ENCODE measurements around the gene CTNNA3. TPM values are rescaled to one million over a fixed set of nuclear protein-coding genes. Genes with fewer than 3 reads are reported as not detected.

Gene CTNNA3
- total RNA-seq, 4 donors from 2014 or later: 1.5 to 9.8 (median 4.3) TPM

- intact Hi-C loops (cut with DNase I; ENCODE audit: low total_unique reads): no loop called here
- no peak overlapping the region for H3K4me3 ChIP-seq
- no peaks in the 10 kb centered on the region for H3K27me3 ChIP-seq
- no peaks in the 10 kb centered on the region for H3K4me1 ChIP-seq
- H3K9me3 ChIP-seq: no peaks in the 10 kb centered on the region
- no peaks in the 10 kb centered on the region for H3K36me3 ChIP-seq
- no peak for DNase-seq
- no peak overlapping the region for H3K27ac ChIP-seq
- TF ChIP-seq POLR2A (IDR thresholded peaks at IDR 0.05): no peak
- no peak for TF ChIP-seq CTCF (IDR thresholded peaks at IDR 0.05)
Observed at GRCh38 chr10:67280405-67280804, 415.6 kb downstream of the CTNNA3 start.

DNA sequence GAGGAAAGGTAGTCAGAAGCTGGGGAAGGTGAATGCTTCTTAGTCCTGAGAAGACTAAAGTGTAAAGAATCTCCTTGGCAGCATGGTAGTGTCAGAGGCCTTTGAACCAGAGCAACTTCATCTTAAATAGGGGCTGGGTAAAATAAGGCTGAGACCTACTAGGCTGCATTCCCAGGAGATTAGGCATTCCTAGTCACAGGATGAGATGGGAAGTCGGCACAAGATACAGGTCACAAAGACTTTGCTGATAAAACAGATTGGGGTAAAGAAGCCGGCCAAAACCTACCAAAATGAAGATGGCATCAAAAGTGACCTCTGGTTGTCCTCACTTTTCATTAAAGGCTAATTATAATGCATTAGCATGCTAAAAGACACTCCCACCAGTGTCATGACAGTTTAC lies 418.6 kb downstream of the CTNNA3 start:
- TF ChIP-seq POLR2A (IDR thresholded peaks at IDR 0.05) (no peak), CTCF (IDR thresholded peaks at IDR 0.05) (no peak)
- no peak for DNase-seq
- Histone ChIP-seq H3K27ac (no peak overlapping the region), H3K9me3 (no peaks in the 10 kb centered on the region), H3K27me3 (no peaks in the 10 kb centered on the region), H3K4me1 (no peaks in the 10 kb centered on the region), H3K36me3 (no peaks in the 10 kb centered on the region), H3K4me3 (no peak overlapping the region)
- intact Hi-C loops (cut with DNase I; ENCODE audit: low total_unique reads): no loop called here

DNA sequence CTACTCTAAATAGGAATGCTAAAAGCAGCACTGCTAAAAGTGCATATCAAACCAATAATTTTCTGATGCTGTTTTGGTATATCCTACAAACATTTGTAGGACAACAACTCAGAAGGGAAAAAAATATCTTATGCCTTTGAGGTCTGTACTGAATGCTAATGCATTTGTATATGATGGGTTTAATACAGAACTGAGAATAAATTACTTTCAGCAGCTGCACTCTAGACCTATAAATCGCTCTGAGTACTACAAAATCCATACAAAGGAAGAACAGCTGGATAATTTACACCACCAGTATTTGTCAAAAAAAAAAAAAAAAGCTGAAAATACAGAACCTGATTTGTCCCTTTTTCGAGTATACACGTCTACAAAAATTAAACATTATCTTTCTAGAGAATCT lies 426.2 kb downstream of the CTNNA3 start:
- TF ChIP-seq POLR2A (IDR thresholded peaks at IDR 0.05): no peak
- TF ChIP-seq CTCF (IDR thresholded peaks at IDR 0.05): no peak
- Histone ChIP-seq H3K4me1 (no peaks in the 10 kb centered on the region), H3K36me3 (no peaks in the 10 kb centered on the region), H3K27me3 (no peaks in the 10 kb centered on the region), H3K4me3 (no peak overlapping the region), H3K27ac (no peak overlapping the region), H3K9me3 (no peaks in the 10 kb centered on the region)
- no peak for DNase-seq
- intact Hi-C loops (cut with DNase I; ENCODE audit: low total_unique reads): no loop called here

GRCh38 chr10:67268146-67268545 lies 427.8 kb downstream of the CTNNA3 start:
- Histone ChIP-seq H3K4me3 (no peak overlapping the region), H3K9me3 (no peaks in the 10 kb centered on the region), H3K27ac (no peak overlapping the region), H3K4me1 (no peaks in the 10 kb centered on the region), H3K36me3 (no peaks in the 10 kb centered on the region), H3K27me3 (no peaks in the 10 kb centered on the region)
- no peak for DNase-seq
- intact Hi-C loops (cut with DNase I; ENCODE audit: low total_unique reads): no loop called here
- TF ChIP-seq CTCF (IDR thresholded peaks at IDR 0.05) (no peak), POLR2A (IDR thresholded peaks at IDR 0.05) (no peak)

DNA sequence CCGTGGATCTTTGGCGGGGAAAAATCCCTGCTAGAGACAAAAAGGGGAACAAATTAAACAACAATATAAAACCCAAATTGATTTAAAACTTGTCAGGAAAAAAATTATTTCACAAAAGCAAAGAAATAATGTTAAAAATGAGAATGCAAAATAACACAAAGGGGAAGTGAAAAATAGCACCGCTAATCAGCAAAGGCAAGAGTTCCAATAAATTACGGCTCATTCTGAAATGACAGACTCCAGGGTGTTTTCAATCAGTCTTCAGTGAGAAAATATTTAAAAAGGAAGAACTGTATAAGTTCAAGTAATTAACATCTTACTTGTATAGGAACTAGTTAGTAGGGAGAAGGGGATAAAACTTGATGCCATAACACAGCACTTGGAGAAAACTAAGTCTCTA lies 433.3 kb downstream of the CTNNA3 start:
- Histone ChIP-seq H3K27ac (no peak overlapping the region), H3K4me1 (no peaks in the 10 kb centered on the region), H3K4me3 (no peak overlapping the region), H3K9me3 (no peaks in the 10 kb centered on the region), H3K27me3 (no peaks in the 10 kb centered on the region), H3K36me3 (no peaks in the 10 kb centered on the region)
- intact Hi-C loops (cut with DNase I; ENCODE audit: low total_unique reads): no loop called here
- no peak for TF ChIP-seq POLR2A (IDR thresholded peaks at IDR 0.05)
- TF ChIP-seq CTCF (IDR thresholded peaks at IDR 0.05): no peak
- DNase-seq: no peak

Measured in uterus (tissue), 4 donors.